Endothelial cell of umbilical vein (primary cell): ENCODE results near the gene C17orf75. TPM values are rescaled to one million over a fixed set of nuclear protein-coding genes. Genes with fewer than 3 reads are reported as not detected.

Experiments
- BruUV-seq: library from RNA; stranded (reverse); fragments of 400-500 nt; replicated peaks from 2 replicates; lab custom pipeline; 2021; lab: Mats Ljungman, UMichigan
- CTCF ChIA-PET: fragments of 300-600, 350-600 bp; sonication (Branson Sonifier 250); formaldehyde crosslinking; loops from one replicate; lab custom pipeline; 2021; ENCODE audit warnings: antibody characterized with exemption, inconsistent platforms; lab: Charles Lee
- POLR2A ChIA-PET: fragments of 300-600, 350-600 bp; sonication (Branson Sonifier 250); formaldehyde crosslinking; loops from one replicate; lab custom pipeline; 2021; ENCODE audit warnings: antibody characterized with exemption, inconsistent platforms; lab: Charles Lee
- DNase-seq: peaks from one replicate; pipeline ENCODE4 v3.0.0-alpha.2; 2011; ENCODE audit warnings: low read depth, low spot score
- FAIRE-seq: peaks from 2 replicates; lab custom pipeline; 2011; peaks lifted over from hg19 to GRCh38; lab: Jason Lieb, UNC
- H2AFZ ChIP-seq: 2 replicates; pipeline ENCODE4 v1.6.0; 2012; ENCODE audit warnings: low read depth, low read length, control low read depth, inconsistent platforms
- H3K27ac ChIP-seq: 2 replicates; pipeline ENCODE4 v1.5.1; 2011; ENCODE audit warnings: low read depth, mild to moderate bottlenecking, control low read depth, low read length, moderate library complexity; ENCODE audit not compliant: insufficient read depth
- H3K27me3 ChIP-seq, 2 experiments: 2 replicates each; pipeline versions ENCODE4 v1.6.0 to v1.6.1; 2011; ENCODE audit warnings: low read length in 2 of 2, mixed read lengths in 1 of 2; ENCODE audit not compliant: control insufficient read depth in 2 of 2, insufficient read depth in 2 of 2
- H3K36me3 ChIP-seq, 2 experiments: 2 replicates in 1 of 2; 3 replicates in 1 of 2; pipeline ENCODE4 v1.5.1; 2011; ENCODE audit warnings: low read length in 2 of 2, mild to moderate bottlenecking in 1 of 2, moderate library complexity in 1 of 2; ENCODE audit not compliant: control insufficient read depth in 2 of 2, insufficient read depth in 2 of 2; ENCODE audit errors: extremely low read depth in 1 of 2
- H3K4me1 ChIP-seq: 3 replicates; pipeline ENCODE4 v1.5.1; 2011; ENCODE audit warnings: mild to moderate bottlenecking, low read length; ENCODE audit not compliant: control insufficient read depth, insufficient read depth; ENCODE audit errors: extremely low read depth
- H3K4me2 ChIP-seq: 2 replicates; pipeline ENCODE4 v1.6.1; 2011; ENCODE audit warnings: low read length, control low read depth, mixed read lengths; ENCODE audit not compliant: insufficient read depth
- H3K4me3 ChIP-seq, 3 experiments: fragments of 200-600 bp in 1 of 3; sonication (generic), shearing (Covaris generic) in 1 of 3; replicated peaks in 1 of 3; 2 replicates each; pipeline ENCODE4 v1.5.1; 2011 to 2016; ENCODE audit warnings: control low read depth in 3 of 3, low read length in 3 of 3, mild to moderate bottlenecking in 2 of 3, inconsistent platforms in 1 of 3, low read depth in 1 of 3, moderate library complexity in 1 of 3; ENCODE audit not compliant: insufficient read depth in 1 of 3
- H3K79me2 ChIP-seq: 2 replicates; pipeline ENCODE4 v1.6.0; 2012; ENCODE audit warnings: low read length, inconsistent platforms; ENCODE audit not compliant: control insufficient read depth, insufficient read depth
- H3K9ac ChIP-seq: replicated peaks from 2 replicates; pipeline ENCODE3; 2011; ENCODE audit warnings: low read length, control low read depth; ENCODE audit not compliant: insufficient read depth; ENCODE audit errors: extremely low read depth
- H3K9me1 ChIP-seq: replicated peaks from 3 replicates; pipeline ENCODE4 v1.6.0; 2011; ENCODE audit warnings: mild to moderate bottlenecking, low read length; ENCODE audit not compliant: control insufficient read depth, insufficient read depth; ENCODE audit errors: extremely low read depth
- H3K9me3 ChIP-seq: replicated peaks from 2 replicates; pipeline ENCODE4 v1.5.1; 2012; ENCODE audit warnings: low read length, inconsistent platforms; ENCODE audit not compliant: control insufficient read depth, insufficient read depth
- H4K20me1 ChIP-seq: replicated peaks from 2 replicates; pipeline ENCODE3; 2011; ENCODE audit warnings: mild to moderate bottlenecking, low read length; ENCODE audit not compliant: control insufficient read depth, insufficient read depth; ENCODE audit errors: extremely low read depth
- FOS ChIP-seq: IDR thresholded peaks from 2 replicates; pipeline ENCODE4 v1.6.1; 2011; ENCODE audit warnings: mild to moderate bottlenecking, low read length, moderate library complexity, borderline replicate concordance; ENCODE audit not compliant: insufficient read depth
- GATA2 ChIP-seq: IDR thresholded peaks from 2 replicates; pipeline ENCODE4 v1.7.0; 2011; ENCODE audit warnings: low read depth, mild to moderate bottlenecking, moderate library complexity, mixed read lengths, low read length; ENCODE audit not compliant: insufficient read length, insufficient read depth
- JUN ChIP-seq: IDR thresholded peaks from 2 replicates; pipeline ENCODE4 v1.6.1; 2011; ENCODE audit warnings: borderline replicate concordance, low read depth; ENCODE audit not compliant: insufficient read length, insufficient read depth
- MYC ChIP-seq: IDR thresholded peaks from one replicate; pipeline ENCODE4 v1.6.1; 2011; ENCODE audit warnings: mild to moderate bottlenecking, low read depth, low read length
- POLR2A ChIP-seq: IDR thresholded peaks from 2 replicates; pipeline ENCODE4 v1.6.1; 2012; ENCODE audit warnings: low read depth, mild to moderate bottlenecking, control low read depth, low read length
- POLR2AphosphoS5 ChIP-seq: IDR thresholded peaks from 2 replicates; pipeline ENCODE4 v1.6.1; 2012; ENCODE audit warnings: low read depth, mild to moderate bottlenecking, control low read depth, low read length, moderate library complexity; ENCODE audit not compliant: insufficient read depth
- dilution Hi-C: fragments of 300-500 bp; cut with MboI; formaldehyde crosslinking; loops from one replicate; pipeline ENCODE4 v1.15.0; 2019; ENCODE audit warnings: low sequenced_read_pairs; ENCODE audit not compliant: extremely low pct_ligation_motif_present
- intact Hi-C: fragments of 100-400 bp; cut with micrococcal nuclease; formaldehyde crosslinking; loops from one replicate; pipeline ENCODE4 v1.10.0; 2022
- polyA plus RNA-seq, 4 experiments: library from polyadenylated mRNA; depleted of rRNA in 3 of 4; stranded (reverse) in 3 of 4; unstranded in 1 of 4; fragments of >200 nt; gene quantifications; 2 replicates each; pipeline versions ENCODE4 v1.2.1 to v1.2.3, GENCODE V29; 2011 to 2012; ENCODE audit warnings: missing spikeins in 1 of 4
- total RNA-seq: library from RNA; stranded (reverse); gene quantifications from 2 replicates; pipeline ENCODE4 v1.2.3, GENCODE V29; 2021
- TF ChIP-seq, protein P1 (sequence below), 2 donors: IDR thresholded peaks; 1 replicate in 1 of 2; 2 replicates in 1 of 2; pipeline ENCODE4 v1.5.1; 2011; ENCODE audit warnings: low read length in 2 of 2, mild to moderate bottlenecking in 2 of 2, moderate library complexity in 2 of 2, control low read depth in 1 of 2, inconsistent platforms in 1 of 2, low read depth in 1 of 2; ENCODE audit not compliant: insufficient read depth in 1 of 2; ENCODE audit errors: extremely low read depth in 1 of 2

C17orf75 gene
- total and polyA plus RNA-seq, 2 donors (not counting 3 experiments of a cell fraction or from before 2014, with no cell fraction given) = 8.8 to 21.5 TPM

GRCh38 chr17:32286518-32286900 is 55.5 kb downstream of the C17orf75 start:
- DNase-seq (no peak), FAIRE-seq (no peak)
- dilution Hi-C loops = no loop called here
- Histone ChIP-seq H3K9ac (no peak overlapping the region), H3K27ac (no peak overlapping the region), H3K36me3 (no peaks in the 10 kb centered on the region), H3K4me1 (peaks cover 9% of the 10 kb centered on the region), H3K4me2 (no peak overlapping the region), H3K4me3 (no peak overlapping the region), H3K27me3 (peaks cover 0 to 2% of the 10 kb centered on the region in 2 experiments), H2AFZ (no peak overlapping the region), H3K79me2 (no peaks in the 10 kb centered on the region), H3K9me3 (no peaks in the 10 kb centered on the region), H4K20me1 (no peaks in the 10 kb centered on the region), H3K9me1 (no peaks in the 10 kb centered on the region)
- BruUV-seq = no TSS peak
- POLR2A ChIA-PET = interaction anchor here (0.8 to 1.1 kb wide), 2 partner anchors 10 to 158 kb away, joined by 3 read pairs; partner anchors contain the start of gene PSMD11
- CTCF ChIA-PET = interaction anchor here (0.7 to 3.5 kb wide), 3 partner anchors 10 to 15 kb away, joined by 3 to 14 read pairs (median 6); no protein-coding TSS in a partner anchor
- no peak for TF ChIP-seq POLR2A
- TF ChIP-seq JUN = no peak
- no peak for TF ChIP-seq MYC
- no peak for TF ChIP-seq GATA2
- TF ChIP-seq, protein P1, sequence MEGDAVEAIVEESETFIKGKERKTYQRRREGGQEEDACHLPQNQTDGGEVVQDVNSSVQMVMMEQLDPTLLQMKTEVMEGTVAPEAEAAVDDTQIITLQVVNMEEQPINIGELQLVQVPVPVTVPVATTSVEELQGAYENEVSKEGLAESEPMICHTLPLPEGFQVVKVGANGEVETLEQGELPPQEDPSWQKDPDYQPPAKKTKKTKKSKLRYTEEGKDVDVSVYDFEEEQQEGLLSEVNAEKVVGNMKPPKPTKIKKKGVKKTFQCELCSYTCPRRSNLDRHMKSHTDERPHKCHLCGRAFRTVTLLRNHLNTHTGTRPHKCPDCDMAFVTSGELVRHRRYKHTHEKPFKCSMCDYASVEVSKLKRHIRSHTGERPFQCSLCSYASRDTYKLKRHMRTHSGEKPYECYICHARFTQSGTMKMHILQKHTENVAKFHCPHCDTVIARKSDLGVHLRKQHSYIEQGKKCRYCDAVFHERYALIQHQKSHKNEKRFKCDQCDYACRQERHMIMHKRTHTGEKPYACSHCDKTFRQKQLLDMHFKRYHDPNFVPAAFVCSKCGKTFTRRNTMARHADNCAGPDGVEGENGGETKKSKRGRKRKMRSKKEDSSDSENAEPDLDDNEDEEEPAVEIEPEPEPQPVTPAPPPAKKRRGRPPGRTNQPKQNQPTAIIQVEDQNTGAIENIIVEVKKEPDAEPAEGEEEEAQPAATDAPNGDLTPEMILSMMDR (IDR thresholded peaks at IDR 0.05; ENCODE audit: extremely low read depth in 1 of 2, insufficient read depth in 1 of 2, low read depth in 1 of 2, low read length in 2 of 2) = no peak
- TF ChIP-seq POLR2AphosphoS5 = no peak
- TF ChIP-seq FOS = no peak
- intact Hi-C loops = no loop called here
